GM12874 (cell line): ENCODE measurements around the gene COPE.

ENCODE experiments used
- CTCF ChIP-seq: IDR thresholded peaks from 2 replicates; pipeline ENCODE4 v1.5.1; 2011; ENCODE audit warnings: low read depth, mild to moderate bottlenecking, control low read depth, low read length, moderate library complexity; ENCODE audit not compliant: insufficient read depth

Gene COPE

GRCh38 chr19:18904334-18905057 lies 14.7 kb downstream of the COPE start:
- no peak for TF ChIP-seq CTCF

- TF ChIP-seq CTCF, result no peak
These were observed 15.8 kb downstream of the COPE start for GRCh38 chr19:18903156-18904037.

GRCh38 chr19:18901491-18901890 lies 17.7 kb downstream of the COPE start:
- no peak for TF ChIP-seq CTCF

GRCh38 chr19:18900700-18901481 lies 18.3 kb downstream of the COPE start:
- no peak for TF ChIP-seq CTCF

- no peak for TF ChIP-seq CTCF
These were observed 19.3 kb downstream of the COPE start for GRCh38 chr19:18899624-18900560.

- TF ChIP-seq CTCF, result no peak
These were observed 20.4 kb downstream of the COPE start for GRCh38 chr19:18898607-18899408.
